Liver (tissue), 3 donors: ENCODE data around the gene CD37.
"Not testable (repeated sequence)": the region's sequence is repeated elsewhere in the genome, so short reads cannot be mapped to it uniquely, and the experiment has no call there.

ENCODE experiments used
- ATF3 ChIP-seq: IDR thresholded peaks from 2 replicates; pipeline ENCODE4 v1.6.1; 2016; ENCODE audit warnings: antibody characterized with exemption
- CTCF ChIP-seq: fragments of 150-350 bp; IDR thresholded peaks from 2 replicates; pipeline ENCODE4 v1.5.1; 2017; ENCODE audit warnings: improper control_type of control experiment, low read depth, low read length; ENCODE audit not compliant: missing input control
- GABPA ChIP-seq, 2 donors: IDR thresholded peaks in 1 of 2; conservative IDR thresholded peaks in 1 of 2; 2 replicates each; pipeline ENCODE4 v1.6.1; 2016; ENCODE audit warnings: antibody characterized with exemption in 2 of 2, mild to moderate bottlenecking in 1 of 2, moderate library complexity in 1 of 2
- HNF4A ChIP-seq, 2 donors: conservative IDR thresholded peaks; 2 replicates each; pipeline ENCODE4 v1.6.1; 2016; ENCODE audit warnings: antibody characterized with exemption in 2 of 2, mild to moderate bottlenecking in 2 of 2
- MAX ChIP-seq: IDR thresholded peaks from 2 replicates; pipeline ENCODE4 v1.6.1; 2016; ENCODE audit warnings: antibody characterized with exemption
- RAD21 ChIP-seq, 2 donors: IDR thresholded peaks; 2 replicates each; pipeline ENCODE4 v1.6.1; 2016; ENCODE audit warnings: antibody characterized with exemption in 2 of 2, mild to moderate bottlenecking in 2 of 2
- REST ChIP-seq: IDR thresholded peaks from 2 replicates; pipeline ENCODE4 v1.6.1; 2016; ENCODE audit warnings: antibody characterized with exemption, mild to moderate bottlenecking
- SP1 ChIP-seq: IDR thresholded peaks from 2 replicates; pipeline ENCODE4 v1.6.1; 2018; ENCODE audit warnings: antibody characterized with exemption, mild to moderate bottlenecking
- TAF1 ChIP-seq: conservative IDR thresholded peaks from 2 replicates; pipeline ENCODE4 v1.6.1; 2016; ENCODE audit warnings: antibody characterized with exemption, mild to moderate bottlenecking
- YY1 ChIP-seq: IDR thresholded peaks from 2 replicates; pipeline ENCODE4 v1.6.1; 2016; ENCODE audit warnings: antibody characterized with exemption, mild to moderate bottlenecking
- ZBTB33 ChIP-seq: IDR thresholded peaks from 2 replicates; pipeline ENCODE4 v1.6.1; 2016; ENCODE audit warnings: antibody characterized with exemption
- donor health status: healthy.
- donor health status: healthy.

GRCh38 chr19:49306734-49307133 is 28.5 kb upstream of the CD37 start:
- not testable (repeated sequence) for TF ChIP-seq YY1; RAD21 (IDR thresholded peaks at IDR 0.05); CTCF; TAF1; HNF4A (conservative IDR thresholded peaks at IDR 0.05); REST; GABPA (IDR thresholded peaks at IDR 0.05 in 1 of 2, conservative IDR thresholded peaks at IDR 0.05 in 1 of 2); ATF3; ZBTB33; SP1; MAX
